HG02610 (cell line): ENCODE results near the gene ZCCHC14.
"Not testable (repeated sequence)": the region's sequence is repeated elsewhere in the genome, so short reads cannot be mapped to it uniquely, and the experiment has no call there.

Experiments
- ATAC-seq: cut with Tn5 transposase; IDR thresholded peaks from one replicate; pipeline ENCODE4 v1.9.1; 2021; ENCODE audit warnings: mild to moderate bottlenecking, moderate library complexity; ENCODE audit not compliant: unreplicated experiment

The ZCCHC14 gene

GRCh38 chr16:87366930-87367329 is 125.9 kb downstream of the ZCCHC14 start:
- ATAC-seq: no peak

- ATAC-seq: no peak
Observed at GRCh38 chr16:87366288-87366687, 126.5 kb downstream of the ZCCHC14 start.

GRCh38 chr16:87365021-87365713 is 127.7 kb downstream of the ZCCHC14 start:
- ATAC-seq: no peak

DNA sequence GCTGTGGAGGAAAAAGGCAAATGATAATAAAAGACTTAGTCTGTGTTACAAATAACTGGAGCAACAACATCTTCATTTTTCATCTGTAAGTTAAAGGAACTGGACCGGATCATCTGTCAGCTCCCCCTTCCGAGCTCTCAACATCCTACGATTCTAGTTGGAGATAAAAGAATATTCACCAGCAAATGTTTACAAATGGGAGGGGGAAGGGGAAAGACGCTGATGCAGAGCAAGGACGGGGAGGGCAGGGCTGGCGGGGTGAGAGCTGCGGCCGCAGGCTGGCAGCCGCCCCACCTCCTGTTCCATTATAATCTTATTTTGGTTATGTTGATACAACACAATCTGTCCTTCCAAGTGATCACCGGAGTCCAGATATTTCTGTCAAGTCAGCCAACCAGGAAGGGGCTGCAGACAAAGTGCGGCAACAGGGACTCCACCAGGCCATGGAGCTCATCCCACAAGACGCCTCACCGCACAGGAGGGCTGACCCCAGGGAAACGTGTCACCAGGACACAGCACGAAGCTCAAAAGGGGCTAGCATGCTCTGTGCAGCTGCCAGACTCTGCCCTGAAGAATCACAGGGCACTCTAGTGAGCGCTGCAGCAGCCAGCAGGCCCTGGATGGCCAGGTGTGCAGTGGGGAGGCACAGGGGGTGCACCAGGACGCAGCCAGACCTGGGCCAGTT is 128.9 kb downstream of the ZCCHC14 start:
- no peak for ATAC-seq

DNA sequence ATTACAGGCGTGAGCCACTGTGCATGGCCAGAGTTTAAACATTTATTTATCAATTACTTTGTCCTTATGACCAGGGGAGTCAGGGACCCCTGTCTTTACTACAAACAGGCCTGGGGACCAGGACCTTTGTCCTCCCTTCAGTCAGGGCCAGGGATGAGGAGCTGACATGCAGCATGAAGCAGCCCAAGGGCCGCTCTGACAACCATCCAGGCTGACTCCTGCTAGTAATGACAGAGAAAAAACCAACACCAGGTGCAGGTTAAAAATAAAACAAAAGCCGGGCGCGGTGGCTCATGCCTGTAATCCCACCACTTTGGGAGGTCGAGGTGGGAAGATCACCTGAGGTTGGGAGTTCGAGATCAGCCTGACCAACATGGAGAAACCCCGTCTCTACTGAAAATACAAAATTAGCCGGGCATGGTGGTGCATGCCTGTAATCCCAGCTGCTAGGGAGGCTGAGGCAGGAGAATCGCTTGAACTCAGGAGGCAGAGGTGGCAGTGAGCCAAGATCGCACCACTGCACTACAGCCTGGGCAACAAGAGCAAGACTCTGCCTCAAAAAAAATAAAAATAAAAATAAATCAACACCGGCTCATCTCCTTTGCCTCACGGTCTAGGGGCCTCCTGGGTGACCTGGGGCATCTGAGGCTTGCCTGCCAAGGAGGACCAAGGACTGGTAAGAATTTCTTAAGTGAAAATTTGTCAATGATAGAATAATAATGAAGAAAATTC is 129.8 kb downstream of the ZCCHC14 start:
- not testable (repeated sequence) for ATAC-seq

- no peak for ATAC-seq
Observed at GRCh38 chr16:87361916-87362619, 130.8 kb downstream of the ZCCHC14 start.

DNA sequence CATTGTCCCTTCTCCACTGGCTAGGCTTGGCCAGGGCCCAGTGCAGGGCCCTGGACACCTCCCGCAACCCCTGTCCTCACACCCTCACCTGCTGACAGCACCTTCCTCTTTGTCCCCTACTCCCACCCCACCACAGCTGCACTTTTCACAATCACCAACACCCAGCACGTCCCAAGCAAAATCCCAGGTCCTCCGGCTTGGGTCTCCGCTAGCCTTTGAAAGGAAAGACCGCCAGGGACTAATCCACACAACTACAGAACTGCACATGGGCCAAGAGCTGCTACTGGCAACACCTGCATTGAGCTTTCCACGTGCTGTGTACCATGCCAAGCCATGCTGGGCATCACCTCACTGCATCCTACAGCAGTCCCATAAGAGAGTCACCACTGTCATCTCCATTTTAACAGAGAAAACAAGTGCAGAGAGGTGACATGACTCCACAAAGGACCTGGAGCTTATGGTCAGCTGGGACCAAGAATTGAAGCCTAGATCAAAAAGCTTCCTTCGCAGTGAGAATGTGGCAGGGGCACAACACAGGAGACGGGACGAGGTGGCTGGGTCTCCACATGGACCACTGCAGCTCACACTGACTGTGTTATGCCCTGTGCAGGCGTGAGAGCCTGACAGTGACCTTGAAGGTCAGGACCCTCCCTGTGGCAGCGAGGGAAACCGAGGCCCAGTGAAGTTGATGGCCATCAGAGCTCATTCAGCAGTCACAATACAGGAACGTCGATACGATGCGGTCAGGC is 131.8 kb downstream of the ZCCHC14 start:
- no peak for ATAC-seq

DNA sequence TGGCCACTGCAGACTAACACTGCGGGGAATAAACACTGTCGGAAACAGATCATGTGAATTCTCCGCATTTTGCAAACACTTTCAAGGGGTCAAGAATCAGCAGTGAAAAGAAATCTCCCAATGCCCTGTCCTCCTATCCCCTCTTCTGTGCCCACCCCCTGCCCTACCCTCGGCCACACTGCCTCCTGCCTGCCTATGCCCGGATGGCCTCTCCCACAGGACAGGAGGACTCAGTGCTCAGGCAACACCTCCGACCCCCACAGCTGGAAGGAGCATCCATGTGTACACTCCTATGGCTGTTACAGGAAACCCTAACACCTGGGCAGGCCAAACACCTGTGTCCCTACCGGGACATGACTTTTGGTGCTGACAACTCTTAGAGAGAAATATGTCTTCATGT is 133.7 kb downstream of the ZCCHC14 start:
- no peak for ATAC-seq

DNA sequence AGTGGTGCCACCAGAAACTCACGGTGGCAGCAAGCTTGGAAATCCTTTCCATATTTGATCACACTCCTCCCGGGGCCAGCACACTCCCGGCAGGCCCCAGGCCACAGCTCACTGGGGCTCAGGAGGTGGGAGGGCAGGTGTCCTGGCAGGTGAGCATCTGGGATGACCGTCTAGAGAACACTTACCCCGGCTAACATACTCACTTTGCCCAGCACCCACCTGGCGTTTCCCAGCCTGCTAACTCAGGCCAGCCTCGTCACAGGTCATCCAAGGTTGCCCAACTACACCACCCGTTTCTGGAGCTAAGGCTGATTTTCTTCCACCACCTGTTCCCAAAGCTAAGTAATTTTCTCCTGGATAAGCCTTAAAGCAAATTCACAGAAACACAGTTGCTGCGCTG is 134.1 kb downstream of the ZCCHC14 start:
- ATAC-seq: no peak

GRCh38 chr16:87358250-87358649 is 134.6 kb downstream of the ZCCHC14 start:
- no peak for ATAC-seq

DNA sequence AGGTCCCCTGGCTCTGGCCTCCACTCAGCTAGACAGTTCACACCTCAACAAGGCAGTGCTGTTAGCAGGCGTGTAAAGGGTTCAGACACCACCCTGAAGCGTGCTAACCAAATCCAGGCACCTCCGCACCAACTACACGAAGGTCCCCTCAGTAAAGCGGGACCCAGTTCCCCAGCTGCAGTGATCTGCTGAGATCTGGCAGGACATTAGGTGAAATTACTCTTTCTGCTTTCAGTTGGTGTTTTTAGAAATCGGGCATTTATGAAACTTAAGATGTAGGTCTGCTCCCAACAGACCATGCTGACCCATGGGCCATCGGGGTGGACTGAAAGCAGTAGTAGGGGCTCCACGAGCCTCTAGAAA is 136.4 kb downstream of the ZCCHC14 start:
- ATAC-seq: no peak
